HFFc6 (cell line): ENCODE data around the gene PTPN14. TPM values are rescaled to one million over a fixed set of nuclear protein-coding genes. Genes with fewer than 3 reads are reported as not detected.

Source experiments
- DNase-seq: peaks from one replicate; pipeline ENCODE4 v3.0.0-alpha.2; 2018
- H3K27ac Mint-ChIP-seq: 2 replicates; pipeline ENCODE4 v1.8.0; 2020; ENCODE audit warnings: mild to moderate bottlenecking, mixed read lengths
- H3K27me3 Mint-ChIP-seq: 2 replicates; pipeline ENCODE4 v1.8.0; 2021; ENCODE audit warnings: mild to moderate bottlenecking, moderate library complexity, mixed read lengths; ENCODE audit not compliant: insufficient read depth
- H3K36me3 Mint-ChIP-seq: 2 replicates; pipeline ENCODE4 v1.8.0; 2021; ENCODE audit warnings: low read depth, mixed read lengths
- H3K4me1 Mint-ChIP-seq: 2 replicates; pipeline ENCODE4 v1.8.0; 2020; ENCODE audit warnings: low read depth, mixed read lengths
- H3K4me3 Mint-ChIP-seq: 2 replicates; pipeline ENCODE4 v1.8.0; 2020; ENCODE audit warnings: mild to moderate bottlenecking, moderate library complexity, mixed read lengths
- H3K9me3 Mint-ChIP-seq: 2 replicates; pipeline ENCODE4 v1.8.0; 2020; ENCODE audit warnings: mild to moderate bottlenecking, mixed read lengths
- total RNA-seq, 6 experiments: library from RNA; stranded (reverse); fragmentation: NEBNext Ultra II Directional; extraction: Animal tissue kit (Norgen Biotek cat#: 25700); gene quantifications; 2 replicates in 1 of 6; 3 replicates in 5 of 6; pipeline ENCODE4 v1.2.3, GENCODE V29; 2021
- TF ChIP-seq, protein P1 (sequence below): fragments of 200-600 bp; sonication (generic); IDR thresholded peaks from 2 replicates; pipeline ENCODE4 v1.5.0; 2021; ENCODE audit warnings: antibody characterized with exemption, mild to moderate bottlenecking

PTPN14 gene
- total RNA-seq, 6 experiments from 2014 or later: 93.6 to 140 (median 106) TPM

DNA sequence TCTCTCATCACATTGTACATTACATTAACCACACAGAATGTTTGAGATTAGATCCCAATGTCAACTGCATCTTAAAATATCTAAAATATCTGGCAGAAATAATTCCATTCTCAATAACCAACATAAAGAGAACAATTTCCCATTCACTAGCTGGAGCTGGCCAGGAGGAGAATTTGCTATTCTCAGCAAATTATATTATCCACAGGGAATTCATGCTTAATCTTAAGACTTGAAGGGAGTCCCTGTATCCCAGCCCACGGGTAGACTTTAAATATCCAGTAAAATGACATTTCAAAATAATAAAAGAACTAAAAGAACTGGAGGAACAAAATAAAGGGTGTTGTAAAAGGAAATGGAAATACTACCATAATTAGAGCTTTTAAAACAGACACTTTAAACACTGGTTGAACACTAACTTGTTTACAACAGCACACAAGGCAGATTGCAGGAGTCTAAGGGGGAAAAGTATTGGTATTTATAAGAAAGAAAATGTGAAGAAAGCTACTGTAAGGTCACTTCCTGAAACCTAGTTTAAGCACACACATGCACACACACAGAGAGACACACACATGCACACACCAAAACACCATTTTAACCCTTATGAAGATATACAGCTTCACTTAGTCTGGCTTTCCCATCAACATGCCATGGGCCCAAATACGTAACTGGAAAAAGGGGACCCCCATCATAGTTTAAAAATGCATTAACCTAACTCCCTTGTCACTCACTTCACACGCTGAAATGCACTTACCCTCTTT lies 107.0 kb downstream of the PTPN14 start:
- Mint-ChIP-seq H3K27ac (peak overlapping the region; percentile 86), H3K4me1 (peaks cover 91% of the 10 kb centered on the region), H3K27me3 (peaks cover 8% of the 10 kb centered on the region; the same call in 1 of the 2 replicates), H3K4me3 (peak overlapping the region; percentile 78), H3K36me3 (peaks cover 32% of the 10 kb centered on the region), H3K9me3 (no peaks in the 10 kb centered on the region)
- DNase-seq: no peak
- TF ChIP-seq, protein P1, sequence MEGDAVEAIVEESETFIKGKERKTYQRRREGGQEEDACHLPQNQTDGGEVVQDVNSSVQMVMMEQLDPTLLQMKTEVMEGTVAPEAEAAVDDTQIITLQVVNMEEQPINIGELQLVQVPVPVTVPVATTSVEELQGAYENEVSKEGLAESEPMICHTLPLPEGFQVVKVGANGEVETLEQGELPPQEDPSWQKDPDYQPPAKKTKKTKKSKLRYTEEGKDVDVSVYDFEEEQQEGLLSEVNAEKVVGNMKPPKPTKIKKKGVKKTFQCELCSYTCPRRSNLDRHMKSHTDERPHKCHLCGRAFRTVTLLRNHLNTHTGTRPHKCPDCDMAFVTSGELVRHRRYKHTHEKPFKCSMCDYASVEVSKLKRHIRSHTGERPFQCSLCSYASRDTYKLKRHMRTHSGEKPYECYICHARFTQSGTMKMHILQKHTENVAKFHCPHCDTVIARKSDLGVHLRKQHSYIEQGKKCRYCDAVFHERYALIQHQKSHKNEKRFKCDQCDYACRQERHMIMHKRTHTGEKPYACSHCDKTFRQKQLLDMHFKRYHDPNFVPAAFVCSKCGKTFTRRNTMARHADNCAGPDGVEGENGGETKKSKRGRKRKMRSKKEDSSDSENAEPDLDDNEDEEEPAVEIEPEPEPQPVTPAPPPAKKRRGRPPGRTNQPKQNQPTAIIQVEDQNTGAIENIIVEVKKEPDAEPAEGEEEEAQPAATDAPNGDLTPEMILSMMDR: no peak

DNA sequence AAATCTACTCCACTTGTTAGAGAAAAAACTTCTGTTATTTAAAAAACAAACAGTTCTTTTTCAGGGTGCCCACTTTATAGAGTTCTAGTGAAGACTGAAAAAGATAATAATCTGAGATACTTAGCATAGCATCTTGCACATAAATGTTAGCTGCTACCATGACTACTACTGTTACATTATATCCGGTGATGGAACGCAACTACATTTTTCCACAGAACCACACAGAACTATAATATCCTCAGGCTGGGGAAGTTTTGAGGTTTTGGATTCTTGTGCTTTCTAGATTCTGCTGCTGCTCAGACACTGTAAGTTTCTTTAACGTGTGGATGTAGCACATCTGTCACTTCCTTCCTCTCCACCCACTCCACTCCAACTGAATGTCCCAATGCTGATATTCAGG lies 110.3 kb downstream of the PTPN14 start:
- Mint-ChIP-seq H3K9me3 (no peaks in the 10 kb centered on the region), H3K27ac (peak overlapping the region; percentile 96), H3K4me1 (peaks cover 79% of the 10 kb centered on the region), H3K27me3 (peaks cover 3% of the 10 kb centered on the region; the same call in 1 of the 2 replicates), H3K36me3 (peaks cover 29% of the 10 kb centered on the region), H3K4me3 (peak overlapping the region; percentile 65)
- DNase-seq: peak; percentile 96
- TF ChIP-seq, protein P1: no peak

DNA sequence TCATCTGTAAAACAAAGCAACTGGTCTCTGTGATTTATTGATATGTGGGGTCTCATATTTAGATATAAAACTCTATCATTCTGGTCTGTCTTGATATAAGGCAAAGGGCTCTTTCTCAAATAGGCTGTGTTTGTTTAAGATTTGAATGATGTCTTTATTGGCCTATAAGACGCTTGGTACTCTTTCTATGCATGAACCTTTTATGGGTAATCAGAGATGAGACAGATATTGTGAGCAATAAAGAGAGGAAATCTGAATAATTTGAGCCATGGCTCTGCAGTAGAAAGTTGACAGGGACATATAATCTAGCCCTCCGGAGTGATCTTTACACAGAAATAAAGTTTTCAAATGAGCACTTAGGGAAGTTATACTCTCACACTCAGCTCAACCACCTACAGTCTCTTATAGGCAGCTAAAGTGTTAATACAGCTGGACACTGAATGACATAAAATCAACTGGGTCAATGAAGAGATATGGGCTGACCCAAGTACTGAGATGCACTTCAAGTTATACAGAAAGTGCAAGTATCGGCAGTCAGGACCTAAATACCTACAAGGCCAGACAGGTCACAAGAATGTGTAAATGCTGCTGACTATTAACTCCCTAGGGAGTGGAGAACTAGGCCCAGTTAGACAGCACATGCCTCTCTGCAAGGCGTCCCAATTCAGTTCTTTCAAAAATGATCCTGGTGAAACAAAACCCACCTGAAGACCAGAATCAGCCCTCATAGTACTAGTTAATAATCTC lies 111.0 kb downstream of the PTPN14 start:
- Mint-ChIP-seq H3K36me3 (peaks cover 35% of the 10 kb centered on the region), H3K27me3 (peaks cover 3% of the 10 kb centered on the region; the same call in 1 of the 2 replicates), H3K9me3 (no peaks in the 10 kb centered on the region), H3K4me1 (peaks cover 71% of the 10 kb centered on the region), H3K27ac (peak overlapping the region; percentile 96), H3K4me3 (peak overlapping the region; percentile 41)
- DNase-seq: no peak
- TF ChIP-seq, protein P1: no peak

DNA sequence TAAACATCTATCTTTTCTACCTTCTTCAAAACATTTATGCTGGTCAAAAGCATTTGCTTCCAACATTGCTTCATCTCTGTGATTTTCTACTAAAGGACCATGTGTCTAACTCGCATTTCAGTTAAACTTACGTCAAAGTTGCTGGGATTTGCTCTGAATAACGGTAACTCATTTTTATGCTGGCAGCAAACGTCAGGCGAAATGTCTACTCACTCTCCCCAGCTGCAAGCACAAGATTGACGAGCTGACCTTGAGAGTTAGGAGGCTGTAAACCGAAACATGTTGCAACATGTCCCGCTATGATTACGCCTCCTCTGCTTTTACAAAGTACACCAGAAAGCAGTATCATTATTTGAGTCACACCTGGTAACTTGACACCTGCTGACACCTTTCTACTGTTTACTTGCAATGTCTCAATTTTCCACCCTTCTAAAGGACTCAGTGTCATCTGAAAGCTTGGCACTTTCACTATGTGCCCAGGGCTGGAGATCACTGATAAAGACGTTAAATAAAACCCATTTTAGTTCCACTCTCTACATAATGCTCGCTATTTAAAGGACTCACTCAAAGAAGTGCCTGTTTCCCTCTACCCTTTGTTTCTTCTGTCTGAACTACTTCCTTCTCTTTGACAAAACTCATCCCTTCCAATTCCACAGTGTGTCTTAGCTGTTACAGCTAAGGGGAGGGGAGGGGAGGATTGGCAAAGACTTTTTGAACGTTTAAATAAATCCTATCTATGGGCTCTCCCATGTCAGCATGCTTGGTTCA lies 111.9 kb downstream of the PTPN14 start:
- H3K9me3 Mint-ChIP-seq: no peaks in the 10 kb centered on the region
- TF ChIP-seq, protein P1: no peak
- H3K27ac Mint-ChIP-seq: peak overlapping the region; percentile 96
- peaks cover 63% of the 10 kb centered on the region for H3K4me1 Mint-ChIP-seq
- no peak for DNase-seq
- peaks cover 3% of the 10 kb centered on the region; the same call in 1 of the 2 replicates for H3K27me3 Mint-ChIP-seq
- H3K36me3 Mint-ChIP-seq: peaks cover 41% of the 10 kb centered on the region
- no peak overlapping the region for H3K4me3 Mint-ChIP-seq

DNA sequence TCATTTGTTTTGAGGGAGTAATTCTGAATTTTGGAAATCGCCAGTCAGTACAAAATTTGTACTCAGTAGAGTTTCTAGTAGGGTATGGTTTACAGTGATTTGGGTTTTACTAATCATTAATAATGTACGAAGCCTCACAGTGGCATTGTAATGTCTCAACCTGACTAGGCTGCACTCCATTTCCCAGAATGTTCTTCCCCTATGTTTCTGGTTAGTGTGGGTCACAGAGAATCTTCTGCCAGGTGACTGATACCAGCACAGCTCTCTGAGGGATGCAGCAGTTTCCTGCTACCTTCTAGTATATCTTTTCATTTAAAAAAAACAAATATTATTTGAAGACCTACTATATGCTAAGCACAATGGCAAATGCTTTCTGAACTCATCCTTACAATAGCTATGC lies 112.9 kb downstream of the PTPN14 start:
- Mint-ChIP-seq H3K36me3 (peaks cover 46% of the 10 kb centered on the region), H3K4me3 (no peak overlapping the region; the same call in 1 of the 2 replicates), H3K27ac (peak overlapping the region; percentile 96), H3K27me3 (peaks cover 3% of the 10 kb centered on the region), H3K9me3 (no peaks in the 10 kb centered on the region), H3K4me1 (peaks cover 53% of the 10 kb centered on the region)
- no peak for DNase-seq
- TF ChIP-seq, protein P1: no peak
